HCT116 (cell line): ENCODE data around the gene CBX5. TPM values are rescaled to one million over a fixed set of nuclear protein-coding genes. Genes with fewer than 3 reads are reported as not detected.

Source experiments
- ATAC-seq: fragments of 200-7000 bp; cut with Tn5 transposase; 2 replicates; pipeline ENCODE4 v1.9.1; 2020; ENCODE audit warnings: mild to moderate bottlenecking, moderate library complexity
- BruUV-seq: library from RNA; stranded (reverse); fragments of 400-500 nt; replicated peaks from 2 replicates; lab custom pipeline; 2021; lab: Mats Ljungman, UMichigan
- CTCF ChIA-PET: fragments of 300-600 bp; sonication (Branson Sonifier 250); formaldehyde crosslinking; loops from one replicate; lab custom pipeline; 2021; ENCODE audit warnings: antibody characterized with exemption; lab: Charles Lee
- POLR2A ChIA-PET: fragments of 300-600, 350-600 bp; sonication (Branson Sonifier 250); formaldehyde crosslinking; loops from one replicate; lab custom pipeline; 2021; ENCODE audit warnings: antibody characterized with exemption; lab: Charles Lee
- RAD21 ChIA-PET, 2 experiments: fragments of 300-600 bp; sonication (Branson Sonifier 250); formaldehyde crosslinking; loops; one replicate each; lab custom pipeline; 2023; ENCODE audit warnings: low total read pairs in 2 of 2; ENCODE audit not compliant: uncharacterized antibody in 2 of 2, unreplicated experiment in 2 of 2, low non-redundant PET in 1 of 2; lab: Charles Lee
- DNase-seq: peaks from one replicate; pipeline ENCODE4 v3.0.0-alpha.2; 2010; ENCODE audit warnings: low read depth, low spot score
- H2AFZ ChIP-seq: fragments of 200-600 bp; shearing (Covaris generic), sonication (generic); 2 replicates; pipeline ENCODE4 v1.6.1; 2017; ENCODE audit warnings: low read depth, mixed run types, mixed read lengths, antibody characterized with exemption, low read length; ENCODE audit not compliant: poor library complexity, severe bottlenecking
- H3K27ac ChIP-seq: 2 replicates; pipeline ENCODE4 v1.5.1; 2012; ENCODE audit warnings: low read depth, low read length
- H3K27me3 ChIP-seq: fragments of 200-600 bp; sonication (generic); 2 replicates; pipeline ENCODE4 v1.6.1; 2016; ENCODE audit warnings: mixed run types, low read length, mixed read lengths; ENCODE audit not compliant: insufficient read depth
- H3K36me3 ChIP-seq, 2 experiments: fragments of 200-500 bp in 1 of 2; fragments of 200-600 bp in 1 of 2; sonication (Bioruptor generic) in 1 of 2; sonication (generic) in 1 of 2; 2 replicates each; pipeline versions ENCODE4 v1.5.1 to v1.6.1; 2014 to 2016; ENCODE audit warnings: low read length in 2 of 2, inconsistent platforms in 1 of 2, mixed read lengths in 1 of 2, mixed run types in 1 of 2; ENCODE audit not compliant: insufficient read depth in 2 of 2, control insufficient read depth in 1 of 2
- H3K4me1 ChIP-seq, 2 experiments: fragments of 200-600 bp in 1 of 2; sonication (generic) in 1 of 2; 2 replicates each; pipeline versions ENCODE4 v1.5.1 to v1.6.1; 2012 to 2017; ENCODE audit warnings: low read length in 2 of 2, inconsistent platforms in 1 of 2, mild to moderate bottlenecking in 1 of 2, mixed read lengths in 1 of 2, mixed run types in 1 of 2, moderate library complexity in 1 of 2; ENCODE audit not compliant: insufficient read depth in 2 of 2, control insufficient read depth in 1 of 2
- H3K4me2 ChIP-seq: fragments of 200-600 bp; sonication (generic); 2 replicates; pipeline ENCODE4 v1.6.1; 2017; ENCODE audit warnings: mixed run types, low read length, mixed read lengths
- H3K4me3 ChIP-seq, 2 experiments: fragments of 200-600 bp in 1 of 2; sonication (generic) in 1 of 2; replicated peaks in 1 of 2; 2 replicates each; pipeline ENCODE4 v1.5.1; 2011 to 2016; ENCODE audit warnings: low read length in 2 of 2, control low read depth in 1 of 2, low read depth in 1 of 2, mild to moderate bottlenecking in 1 of 2, mixed read lengths in 1 of 2, mixed run types in 1 of 2
- H3K79me2 ChIP-seq: fragments of 200-600 bp; sonication (generic); 2 replicates; pipeline ENCODE4 v1.6.1; 2017; ENCODE audit warnings: mild to moderate bottlenecking, mixed run types, low read length, moderate library complexity, mixed read lengths; ENCODE audit not compliant: insufficient read depth
- H3K9ac ChIP-seq: fragments of 200-600 bp; sonication (generic); 2 replicates; pipeline ENCODE4 v1.6.1; 2016; ENCODE audit warnings: low read length, mixed read lengths
- H3K9me2 ChIP-seq: fragments of 200-600 bp; sonication (generic), shearing (Covaris generic); 2 replicates; pipeline ENCODE4 v1.6.1; 2017; ENCODE audit warnings: mixed run types, mild to moderate bottlenecking, moderate library complexity; ENCODE audit not compliant: insufficient read depth
- H3K9me3 ChIP-seq, 2 experiments: fragments of 200-500 bp in 1 of 2; fragments of 200-600 bp in 1 of 2; sonication (Bioruptor generic) in 1 of 2; sonication (generic) in 1 of 2; 2 replicates each; pipeline ENCODE4 v1.6.1; 2014 to 2017; ENCODE audit warnings: low read length in 2 of 2, mixed read lengths in 2 of 2, inconsistent platforms in 1 of 2, low read depth in 1 of 2, mild to moderate bottlenecking in 1 of 2, mixed run types in 1 of 2, moderate library complexity in 1 of 2; ENCODE audit not compliant: control insufficient read depth in 1 of 2, insufficient read depth in 1 of 2
- H4K20me1 ChIP-seq: fragments of 200-600 bp; sonication (generic), shearing (Covaris generic); 2 replicates; pipeline ENCODE4 v1.6.1; 2017; ENCODE audit warnings: mixed run types, mild to moderate bottlenecking, moderate library complexity; ENCODE audit not compliant: insufficient read depth
- ATF3 ChIP-seq: IDR thresholded peaks from 2 replicates; pipeline ENCODE4 v1.6.1; 2012
- CBX3 ChIP-seq: IDR thresholded peaks from 2 replicates; pipeline ENCODE4 v1.6.1; 2012; ENCODE audit warnings: low read depth
- CTCF ChIP-seq, 3 experiments: fragments of 200-600 bp in 1 of 3; sonication (generic) in 1 of 3; IDR thresholded peaks in 2 of 3; conservative IDR thresholded peaks in 1 of 3; 2 replicates each; pipeline ENCODE4 v1.5.1; 2012 to 2017; ENCODE audit warnings: low read depth in 2 of 3, low read length in 2 of 3, antibody characterized with exemption in 1 of 3, borderline replicate concordance in 1 of 3, control low read depth in 1 of 3, mild to moderate bottlenecking in 1 of 3, mixed read lengths in 1 of 3, mixed run types in 1 of 3, moderate library complexity in 1 of 3; ENCODE audit not compliant: insufficient read depth in 1 of 3
- ELF1 ChIP-seq: IDR thresholded peaks from 2 replicates; pipeline ENCODE4 v1.6.1; 2012; ENCODE audit warnings: low read depth, borderline replicate concordance
- POLR2A ChIP-seq: IDR thresholded peaks from 2 replicates; pipeline ENCODE4 v1.7.0; 2011; ENCODE audit warnings: borderline replicate concordance; ENCODE audit not compliant: insufficient read depth, insufficient read length; ENCODE audit errors: extremely low read depth
- ZBTB33 ChIP-seq: IDR thresholded peaks from 2 replicates; pipeline ENCODE4 v1.6.1; 2011; ENCODE audit warnings: mild to moderate bottlenecking, low read length, moderate library complexity; ENCODE audit not compliant: insufficient replicate concordance; ENCODE audit errors: extremely low read depth
- intact Hi-C: fragments of 100-400 bp; cut with micrococcal nuclease; formaldehyde crosslinking; loops from 2 replicates; pipeline ENCODE4 v1.10.0; 2022
- total RNA-seq: library from RNA; stranded (reverse); gene quantifications from one replicate; pipeline ENCODE4 v1.2.1, GENCODE V29; 2021; ENCODE audit not compliant: unreplicated experiment

CBX5 gene
- total RNA-seq, 1 experiment from 2014 or later, result 72.3 TPM

- H2AFZ ChIP-seq, result no peak overlapping the region
- H3K4me3 ChIP-seq, result no peak overlapping the region
- H3K9me3 ChIP-seq, result no peaks in the 10 kb centered on the region
- no peak overlapping the region for H3K9ac ChIP-seq
- ChIA-PET RAD21 (no interaction called here), POLR2A (interaction anchor here (0.9 to 1.0 kb wide), 2 partner anchors 21 to 50 kb away, joined by 4 read pairs; partner anchors contain the start of genes CBX5 and HNRNPA1), CTCF (no interaction called here)
- no peaks in the 10 kb centered on the region for H3K9me2 ChIP-seq
- H3K27ac ChIP-seq, result no peak overlapping the region
- intact Hi-C loops, result no loop called here
- DNase-seq, result no peak
- TF ChIP-seq ZBTB33 (no peak), ATF3 (no peak), POLR2A (no peak), CTCF (IDR thresholded peaks at IDR 0.05 in 2 of 3, conservative IDR thresholded peaks at IDR 0.05 in 1 of 3; ENCODE audit: borderline replicate concordance in 1 of 3, insufficient read depth in 1 of 3, low read depth in 2 of 3, low read length in 2 of 3) (0 out of 6 replicates have a peak, but pooled peaks of 1 of the 3 experiments have one; percentile 18), ELF1 (no peak), CBX3 (no peak)
- H4K20me1 ChIP-seq, result no peaks in the 10 kb centered on the region
- BruUV-seq, result no TSS peak
- no peaks in the 10 kb centered on the region for H3K36me3 ChIP-seq
- H3K27me3 ChIP-seq, result no peaks in the 10 kb centered on the region
- H3K4me2 ChIP-seq, result peak overlapping the region; percentile 76; the same call in 1 of the 2 replicates
- no peaks in the 10 kb centered on the region for H3K79me2 ChIP-seq
- H3K4me1 ChIP-seq, result peaks cover 7 to 27% of the 10 kb centered on the region in 2 experiments; a peak in 3 of 4 replicates
- no peak for ATAC-seq
Observed at GRCh38 chr12:54230555-54230954, 49.4 kb downstream of the CBX5 start.
